Measurements from ENCODE around the gene MRPL51. TPM values are rescaled to one million over a fixed set of nuclear protein-coding genes. Genes with fewer than 3 reads are reported as not detected.

Gene MRPL51
- total and polyA plus RNA-seq, 2 donors (not counting 3 experiments of a cell fraction or from before 2014, with no cell fraction given) = 147 to 273 TPM

- peaks cover 2% of the 10 kb centered on the region for H3K79me2 ChIP-seq (ENCODE audit: control insufficient read depth, insufficient read depth, low read length)
- no peak overlapping the region for H3K27ac ChIP-seq (ENCODE audit: insufficient read depth, low read depth, low read length)
- no peak for FAIRE-seq
- ChIA-PET CTCF (interaction anchor here (5.2 kb wide), 1 partner anchor 69 kb away, joined by 33 read pairs; no protein-coding TSS in a partner anchor), POLR2A (interaction anchor here (1.5 to 2.8 kb wide), 3 partner anchors 16 to 146 kb away, joined by 4 to 11 read pairs (median 8); no protein-coding TSS in a partner anchor)
- no peak overlapping the region for H3K9ac ChIP-seq (replicated peaks; ENCODE audit: extremely low read depth, insufficient read depth, low read length)
- peak overlapping the region; percentile 48 for H3K4me2 ChIP-seq (ENCODE audit: insufficient read depth, low read length)
- no peak for DNase-seq (ENCODE audit: low read depth, low spot score)
- peaks cover 16% of the 10 kb centered on the region for H3K4me1 ChIP-seq (ENCODE audit: control insufficient read depth, extremely low read depth, insufficient read depth, low read length)
- H4K20me1 ChIP-seq (replicated peaks; ENCODE audit: control insufficient read depth, extremely low read depth, insufficient read depth, low read length) = no peaks in the 10 kb centered on the region
- H3K36me3 ChIP-seq (ENCODE audit: control insufficient read depth in 2 of 2, extremely low read depth in 1 of 2, insufficient read depth in 2 of 2, low read length in 2 of 2) = peaks cover 0 to 7% of the 10 kb centered on the region in 2 experiments
- no peak overlapping the region for H2AFZ ChIP-seq (ENCODE audit: low read depth, low read length)
- intact Hi-C loops (cut with micrococcal nuclease) (loop anchor here (5.0 kb wide), 1 partner anchor 132 kb away; no protein-coding TSS in a partner anchor), dilution Hi-C loops (cut with MboI; ENCODE audit: extremely low pct_ligation_motif_present, low sequenced_read_pairs) (no loop called here)
- no peaks in the 10 kb centered on the region for H3K9me3 ChIP-seq (replicated peaks; ENCODE audit: control insufficient read depth, insufficient read depth, low read length)
- no peaks in the 10 kb centered on the region for H3K9me1 ChIP-seq (replicated peaks; ENCODE audit: control insufficient read depth, extremely low read depth, insufficient read depth, low read length)
- H3K27me3 ChIP-seq (ENCODE audit: control insufficient read depth in 2 of 2, insufficient read depth in 2 of 2, low read length in 2 of 2) = peaks cover 0 to 2% of the 10 kb centered on the region in 2 experiments
- no peak overlapping the region for H3K4me3 ChIP-seq (replicated peaks in 1 of 3; ENCODE audit: insufficient read depth in 1 of 3, low read depth in 1 of 3, low read length in 3 of 3)
- no TSS peak for BruUV-seq (replicated peaks)
- TF ChIP-seq MAX (IDR thresholded peaks at IDR 0.05; ENCODE audit: insufficient read depth, insufficient read length) (no peak), GATA2 (IDR thresholded peaks at IDR 0.05; ENCODE audit: insufficient read depth, insufficient read length, low read depth, low read length) (no peak), MYC (IDR thresholded peaks at IDR 0.05; ENCODE audit: low read depth, low read length) (no peak), CTCF (IDR thresholded peaks at IDR 0.05; ENCODE audit: extremely low read depth in 1 of 2, insufficient read depth in 1 of 2, low read depth in 1 of 2, low read length in 2 of 2) (no peak), POLR2AphosphoS5 (IDR thresholded peaks at IDR 0.05; ENCODE audit: insufficient read depth, low read depth, low read length) (no peak), JUN (IDR thresholded peaks at IDR 0.05; ENCODE audit: borderline replicate concordance, insufficient read depth, insufficient read length, low read depth) (no peak), EZH2 (IDR thresholded peaks at IDR 0.05; ENCODE audit: borderline replicate concordance, low read depth, low read length, severe bottlenecking) (no peak), POLR2A (IDR thresholded peaks at IDR 0.05; ENCODE audit: low read depth, low read length) (no peak), FOS (IDR thresholded peaks at IDR 0.05; ENCODE audit: borderline replicate concordance, insufficient read depth, low read length) (no peak)
Observed at GRCh38 chr12:6469092-6469491, 24.0 kb downstream of the MRPL51 start.

Data from endothelial cell of umbilical vein (primary cell).